HEK293 (cell line): ENCODE measurements around the gene EOMES.
A peak's percentile ranks its signal among the peaks of the same experiment; 100 is the strongest.

ENCODE experiments used
- CTCF ChIA-PET: fragments of 350-600 bp; formaldehyde crosslinking; extraction: SDS; loops from one replicate; lab custom pipeline; 2021; ENCODE audit warnings: antibody characterized with exemption; lab: Yijun Ruan, JAX
- POLR2A ChIA-PET: fragments of 300-600 bp; formaldehyde crosslinking; extraction: SDS; loops from one replicate; lab custom pipeline; 2020; ENCODE audit warnings: antibody characterized with exemption, inconsistent platforms; lab: Yijun Ruan, JAX
- H3K27ac ChIP-seq: fragments of 200-500 bp; sonication (Bioruptor generic); 2 replicates; pipeline ENCODE4 v1.5.1; 2014; ENCODE audit warnings: low read depth, low read length, control low read depth, inconsistent platforms; ENCODE audit errors: extremely low read depth
- H3K36me3 ChIP-seq, 2 experiments: fragments of 200-500 bp in 1 of 2; sonication (Bioruptor generic) in 1 of 2; 1 replicate in 1 of 2; 2 replicates in 1 of 2; pipeline ENCODE4 v1.5.1; 2014 to 2017; ENCODE audit warnings: inconsistent platforms in 2 of 2, low read length in 2 of 2; ENCODE audit not compliant: control insufficient read depth in 2 of 2, insufficient read depth in 1 of 2
- H3K4me1 ChIP-seq: fragments of 200-500 bp; sonication (Bioruptor generic); 2 replicates; pipeline ENCODE4 v1.5.1; 2014; ENCODE audit warnings: mild to moderate bottlenecking, low read length, inconsistent platforms; ENCODE audit not compliant: control insufficient read depth, insufficient read depth
- H3K4me3 ChIP-seq: 2 replicates; pipeline ENCODE4 v1.5.1; 2011; ENCODE audit warnings: low read depth, mild to moderate bottlenecking, control low read depth, low read length, moderate library complexity
- H3K9me3 ChIP-seq: fragments of 200-500 bp; sonication (Bioruptor generic); 2 replicates; pipeline ENCODE4 v1.5.1; 2014; ENCODE audit warnings: low read depth, low read length, inconsistent platforms; ENCODE audit not compliant: control insufficient read depth, insufficient read depth
- FEZF1 ChIP-seq: fragments of 450-650 bp; formaldehyde crosslinking; IDR thresholded peaks from 2 replicates; pipeline ENCODE4 v1.5.1; 2016; ENCODE audit warnings: missing biosample characterization, missing genetic modification characterization
- GLIS1 ChIP-seq: fragments of 450-650 bp; formaldehyde crosslinking; IDR thresholded peaks from 2 replicates; pipeline ENCODE4 v1.5.1; 2016; ENCODE audit warnings: missing biosample characterization, missing genetic modification characterization
- MEIS1 ChIP-seq: sonication (generic); formaldehyde crosslinking; IDR thresholded peaks from 2 replicates; pipeline ENCODE4 v1.8.1; 2022; ENCODE audit warnings: missing genetic modification reagents, mild to moderate bottlenecking, borderline replicate concordance
- SETDB1 ChIP-seq: IDR thresholded peaks from one replicate; pipeline ENCODE4 v1.6.1; 2017; ENCODE audit warnings: mild to moderate bottlenecking, low read length, moderate library complexity, mixed read lengths; ENCODE audit not compliant: insufficient read length
- TCF7L2 ChIP-seq: IDR thresholded peaks from 2 replicates; pipeline ENCODE4 v1.6.1; 2011; ENCODE audit warnings: low read depth, mild to moderate bottlenecking, inconsistent platforms, low read length, moderate library complexity, borderline replicate concordance
- ZNF19 ChIP-seq: fragments of 450-650 bp; formaldehyde crosslinking; IDR thresholded peaks from 2 replicates; pipeline ENCODE4; 2016; ENCODE audit warnings: missing biosample characterization, missing genetic modification characterization, low read depth
- ZNF2 ChIP-seq: fragments of 450-650 bp; formaldehyde crosslinking; IDR thresholded peaks from 2 replicates; pipeline ENCODE4 v1.5.1; 2016; ENCODE audit warnings: missing biosample characterization, missing genetic modification characterization
- ZNF302 ChIP-seq: fragments of 450-650 bp; formaldehyde crosslinking; IDR thresholded peaks from 2 replicates; pipeline ENCODE4 v1.5.1; 2016; ENCODE audit warnings: missing biosample characterization, missing genetic modification characterization, low read depth
- ZNF391 ChIP-seq: fragments of 450-650 bp; formaldehyde crosslinking; IDR thresholded peaks from 2 replicates; pipeline ENCODE4 v1.5.1; 2016; ENCODE audit warnings: low read depth, missing biosample characterization, missing genetic modification characterization, borderline replicate concordance
- ZNF404 ChIP-seq: fragments of 450-650 bp; formaldehyde crosslinking; IDR thresholded peaks from 2 replicates; pipeline ENCODE4 v1.5.1; 2017; ENCODE audit warnings: missing biosample characterization, missing genetic modification characterization
- ZNF558 ChIP-seq: fragments of 450-650 bp; formaldehyde crosslinking; IDR thresholded peaks from 2 replicates; pipeline ENCODE4 v1.5.1; 2016; ENCODE audit warnings: missing biosample characterization, missing genetic modification characterization
- ZNF560 ChIP-seq: fragments of 450-650 bp; formaldehyde crosslinking; IDR thresholded peaks from 2 replicates; pipeline ENCODE4 v1.5.1; 2017; ENCODE audit warnings: missing biosample characterization, missing genetic modification characterization, borderline replicate concordance
- ZNF677 ChIP-seq: fragments of 450-650 bp; IDR thresholded peaks from 2 replicates; pipeline ENCODE4 v1.5.0; 2018; ENCODE audit warnings: missing biosample characterization, mild to moderate bottlenecking, missing genetic modification characterization, moderate library complexity
- ZNF792 ChIP-seq: fragments of 450-650 bp; formaldehyde crosslinking; IDR thresholded peaks from 2 replicates; pipeline ENCODE4 v1.5.1; 2016; ENCODE audit warnings: missing biosample characterization, missing genetic modification characterization
- ZNF843 ChIP-seq: fragments of 450-650 bp; formaldehyde crosslinking; IDR thresholded peaks from 2 replicates; pipeline ENCODE4 v1.5.1; 2016; ENCODE audit warnings: missing biosample characterization, missing genetic modification characterization
- TF ChIP-seq, protein P1 (sequence below): fragments of 450-650 bp; formaldehyde crosslinking; IDR thresholded peaks from 2 replicates; pipeline ENCODE4 v1.5.1; 2016; ENCODE audit warnings: missing biosample characterization, missing genetic modification characterization
- TF ChIP-seq, protein P2 (sequence below): fragments of 450-650 bp; formaldehyde crosslinking; IDR thresholded peaks from 2 replicates; pipeline ENCODE4 v1.5.1; 2017; ENCODE audit warnings: missing biosample characterization, missing genetic modification characterization

The EOMES gene

DNA sequence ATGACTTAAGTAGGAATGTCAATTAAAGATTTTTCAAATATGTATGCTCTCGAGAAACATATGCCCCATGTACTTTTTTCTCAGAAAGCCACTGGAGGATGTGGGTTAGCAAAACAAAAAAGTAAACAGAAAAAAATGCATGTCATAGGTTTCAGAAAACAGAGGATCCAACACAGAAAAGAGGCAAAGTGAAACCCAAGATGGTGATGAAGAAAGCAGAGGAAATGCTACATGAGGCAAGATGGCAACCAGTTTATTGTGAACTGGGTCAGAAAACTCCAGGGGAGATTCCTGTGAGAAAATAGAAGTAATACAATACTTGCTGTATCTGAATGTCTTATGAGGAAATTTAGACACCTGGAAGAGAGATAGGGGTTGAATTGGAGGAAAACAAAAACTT is 30.8 kb upstream of the EOMES start:
- H3K4me3 ChIP-seq: no peak overlapping the region
- POLR2A ChIA-PET: no interaction called here
- CTCF ChIA-PET: no interaction called here
- no peaks in the 10 kb centered on the region for H3K9me3 ChIP-seq
- no peak for TF ChIP-seq ZNF560 (tag by site-specific recombination)
- no peak for TF ChIP-seq TCF7L2
- TF ChIP-seq MEIS1 (CRISPR knock-in tag): no peak
- no peak for TF ChIP-seq ZNF2 (tag by site-specific recombination)
- TF ChIP-seq ZNF792 (tag by site-specific recombination): no peak
- TF ChIP-seq ZNF19 (tag by site-specific recombination): no peak
- TF ChIP-seq, protein P1, sequence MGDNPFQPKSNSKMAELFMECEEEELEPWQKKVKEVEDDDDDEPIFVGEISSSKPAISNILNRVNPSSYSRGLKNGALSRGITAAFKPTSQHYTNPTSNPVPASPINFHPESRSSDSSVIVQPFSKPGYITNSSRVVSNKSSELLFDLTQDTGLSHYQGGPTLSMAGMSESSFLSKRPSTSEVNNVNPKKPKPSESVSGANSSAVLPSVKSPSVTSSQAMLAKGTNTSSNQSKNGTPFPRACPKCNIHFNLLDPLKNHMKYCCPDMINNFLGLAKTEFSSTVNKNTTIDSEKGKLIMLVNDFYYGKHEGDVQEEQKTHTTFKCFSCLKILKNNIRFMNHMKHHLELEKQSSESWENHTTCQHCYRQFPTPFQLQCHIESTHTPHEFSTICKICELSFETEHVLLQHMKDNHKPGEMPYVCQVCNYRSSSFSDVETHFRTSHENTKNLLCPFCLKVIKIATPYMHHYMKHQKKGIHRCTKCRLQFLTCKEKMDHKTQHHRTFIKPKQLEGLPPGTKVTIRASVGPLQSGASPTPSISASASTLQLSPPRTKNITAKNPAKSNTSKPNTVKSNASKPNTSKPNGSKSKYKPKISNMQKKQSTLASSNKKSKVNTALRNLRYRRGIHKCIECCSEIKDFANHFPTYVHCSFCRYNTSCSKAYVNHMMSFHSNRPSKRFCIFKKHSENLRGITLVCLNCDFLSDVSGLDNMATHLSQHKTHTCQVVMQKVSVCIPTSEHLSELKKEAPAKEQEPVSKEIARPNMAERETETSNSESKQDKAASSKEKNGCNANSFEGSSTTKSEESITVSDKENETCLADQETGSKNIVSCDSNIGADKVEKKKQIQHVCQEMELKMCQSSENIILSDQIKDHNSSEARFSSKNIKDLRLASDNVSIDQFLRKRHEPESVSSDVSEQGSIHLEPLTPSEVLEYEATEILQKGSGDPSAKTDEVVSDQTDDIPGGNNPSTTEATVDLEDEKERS (tag by site-specific recombination): no peak
- TF ChIP-seq ZNF404 (tag by site-specific recombination): no peak
- TF ChIP-seq ZNF677: no peak
- TF ChIP-seq ZNF302 (tag by site-specific recombination): no peak
- no peak for TF ChIP-seq ZNF558 (tag by site-specific recombination)
- H3K4me1 ChIP-seq: 0 out of 2 replicates have a peak, but pooled peaks cover 3% of the 10 kb centered on the region
- no peaks in the 10 kb centered on the region for H3K36me3 ChIP-seq
- no peak overlapping the region for H3K27ac ChIP-seq

DNA sequence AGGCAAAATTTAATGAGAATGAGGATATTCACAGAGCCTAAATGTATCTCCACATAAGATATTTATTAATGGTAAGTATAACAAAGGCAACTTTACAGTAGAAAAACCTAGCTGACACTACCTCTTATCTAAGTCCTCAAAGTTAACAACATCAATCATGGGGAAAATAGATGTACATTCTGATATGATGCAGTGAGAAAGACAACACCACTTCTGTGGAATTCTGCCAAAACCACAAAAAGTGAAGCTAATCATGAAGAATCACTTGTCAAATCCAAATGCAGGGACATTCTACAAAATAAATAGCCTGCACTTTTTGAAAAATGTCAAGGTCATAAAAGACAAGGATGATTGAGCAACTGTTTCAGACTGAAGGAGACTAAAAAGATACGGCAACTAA is 27.5 kb upstream of the EOMES start:
- 0 out of 2 replicates have a peak, but pooled peaks cover 3% of the 10 kb centered on the region for H3K4me1 ChIP-seq
- no peaks in the 10 kb centered on the region for H3K36me3 ChIP-seq
- TF ChIP-seq ZNF843 (tag by site-specific recombination): 0 out of 2 replicates have a peak, but pooled peaks have one; percentile 18
- TF ChIP-seq FEZF1: peak; percentile 44
- TF ChIP-seq SETDB1: no peak
- TF ChIP-seq, protein P2, sequence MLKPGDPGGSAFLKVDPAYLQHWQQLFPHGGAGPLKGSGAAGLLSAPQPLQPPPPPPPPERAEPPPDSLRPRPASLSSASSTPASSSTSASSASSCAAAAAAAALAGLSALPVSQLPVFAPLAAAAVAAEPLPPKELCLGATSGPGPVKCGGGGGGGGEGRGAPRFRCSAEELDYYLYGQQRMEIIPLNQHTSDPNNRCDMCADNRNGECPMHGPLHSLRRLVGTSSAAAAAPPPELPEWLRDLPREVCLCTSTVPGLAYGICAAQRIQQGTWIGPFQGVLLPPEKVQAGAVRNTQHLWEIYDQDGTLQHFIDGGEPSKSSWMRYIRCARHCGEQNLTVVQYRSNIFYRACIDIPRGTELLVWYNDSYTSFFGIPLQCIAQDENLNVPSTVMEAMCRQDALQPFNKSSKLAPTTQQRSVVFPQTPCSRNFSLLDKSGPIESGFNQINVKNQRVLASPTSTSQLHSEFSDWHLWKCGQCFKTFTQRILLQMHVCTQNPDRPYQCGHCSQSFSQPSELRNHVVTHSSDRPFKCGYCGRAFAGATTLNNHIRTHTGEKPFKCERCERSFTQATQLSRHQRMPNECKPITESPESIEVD (tag by site-specific recombination): peak; percentile 76
- ChIA-PET CTCF (no interaction called here), POLR2A (no interaction called here)
- H3K9me3 ChIP-seq: no peaks in the 10 kb centered on the region
- H3K4me3 ChIP-seq: no peak overlapping the region
- H3K27ac ChIP-seq: no peak overlapping the region

DNA sequence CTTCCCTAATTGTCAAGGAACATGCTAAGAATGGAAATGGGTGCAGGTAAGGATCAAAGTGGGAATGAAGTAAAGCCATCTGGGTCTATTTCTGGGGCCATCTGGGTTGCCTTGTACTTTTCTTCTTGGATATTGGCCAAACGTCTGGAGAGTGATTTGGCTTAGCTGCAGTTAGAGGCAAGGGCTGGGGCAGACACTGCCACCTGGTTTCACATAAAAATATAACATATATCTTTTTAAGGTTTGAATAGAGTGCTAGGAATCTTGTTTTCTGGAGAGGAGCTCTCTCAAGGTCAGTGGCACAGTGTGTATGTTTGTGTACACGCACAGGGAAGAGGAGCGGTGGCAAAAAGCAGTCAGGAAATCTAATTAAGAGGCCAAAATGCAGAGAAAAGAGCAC is 24.7 kb upstream of the EOMES start:
- Histone ChIP-seq H3K27ac (no peak overlapping the region), H3K9me3 (no peaks in the 10 kb centered on the region), H3K4me1 (0 out of 2 replicates have a peak, but pooled peaks cover 3% of the 10 kb centered on the region), H3K36me3 (no peaks in the 10 kb centered on the region), H3K4me3 (no peak overlapping the region)
- ChIA-PET POLR2A (no interaction called here), CTCF (interaction anchor here (0.6 kb wide), 1 partner anchor 57 kb away, joined by 3 read pairs; no protein-coding TSS in a partner anchor)
- TF ChIP-seq ZNF391 (tag by site-specific recombination): no peak
- no peak for TF ChIP-seq GLIS1 (tag by site-specific recombination)
